H9 (cell line): ENCODE data around the gene CORO2B. TPM values are rescaled to one million over a fixed set of nuclear protein-coding genes. Genes with fewer than 3 reads are reported as not detected.

Experiments
- DNase-seq: peaks from one replicate; pipeline ENCODE4 v3.0.0-alpha.2; 2017
- H2AFZ ChIP-seq: one replicate; pipeline ENCODE4 v1.6.1; 2013; ENCODE audit warnings: mild to moderate bottlenecking, low read length, control low read depth, moderate library complexity
- H2AK5ac ChIP-seq: 2 replicates; pipeline ENCODE4 v1.6.1; 2013; ENCODE audit warnings: low read length, control low read depth, mixed read lengths; ENCODE audit not compliant: insufficient read length
- H2BK120ac ChIP-seq: one replicate; pipeline ENCODE4 v1.6.1; 2013; ENCODE audit warnings: low read depth, mild to moderate bottlenecking, low read length, control low read depth, inconsistent platforms; ENCODE audit not compliant: poor library complexity, severe bottlenecking
- H2BK12ac ChIP-seq: 2 replicates; pipeline ENCODE4 v1.6.1; 2013; ENCODE audit warnings: low read length, control low read depth, mixed read lengths, low read depth; ENCODE audit not compliant: insufficient read length
- H2BK15ac ChIP-seq: 2 replicates; pipeline ENCODE4 v1.6.1; 2013; ENCODE audit warnings: low read depth, low read length, control low read depth
- H2BK20ac ChIP-seq: one replicate; pipeline ENCODE4 v1.6.1; 2013; ENCODE audit warnings: low read depth, mild to moderate bottlenecking, low read length, control low read depth, inconsistent platforms; ENCODE audit not compliant: poor library complexity, severe bottlenecking
- H2BK5ac ChIP-seq: 2 replicates; pipeline ENCODE4 v1.6.1; 2013; ENCODE audit warnings: low read length, control low read depth, mixed read lengths; ENCODE audit not compliant: insufficient read length
- H3K14ac ChIP-seq: 2 replicates; pipeline ENCODE4 v1.6.1; 2013; ENCODE audit warnings: low read length, control low read depth; ENCODE audit not compliant: insufficient read depth
- H3K18ac ChIP-seq: 2 replicates; pipeline ENCODE4 v1.6.1; 2013; ENCODE audit warnings: low read depth, mild to moderate bottlenecking, mixed read lengths, low read length, control low read depth; ENCODE audit not compliant: insufficient read length
- H3K23ac ChIP-seq: 2 replicates; pipeline ENCODE4 v1.6.1; 2013; ENCODE audit warnings: low read length, control low read depth, mixed read lengths, low read depth; ENCODE audit not compliant: insufficient read length
- H3K23me2 ChIP-seq: 2 replicates; pipeline ENCODE4 v1.6.1; 2013; ENCODE audit warnings: low read depth, mild to moderate bottlenecking, mixed read lengths, low read length, control low read depth; ENCODE audit not compliant: insufficient read length, poor library complexity, severe bottlenecking
- H3K27ac ChIP-seq: 2 replicates; pipeline ENCODE4 v1.5.1; 2013; ENCODE audit warnings: low read length, control low read depth, mixed read lengths, low read depth; ENCODE audit not compliant: insufficient read length
- H3K27me3 ChIP-seq: 2 replicates; pipeline ENCODE4 v1.6.1; 2013; ENCODE audit warnings: low read length, control low read depth, inconsistent platforms; ENCODE audit not compliant: insufficient read depth
- H3K4ac ChIP-seq: 2 replicates; pipeline ENCODE4 v1.6.1; 2013; ENCODE audit warnings: low read depth, mild to moderate bottlenecking, control low read depth, inconsistent platforms, low read length, moderate library complexity
- H3K4me1 ChIP-seq: 2 replicates; pipeline ENCODE4 v1.6.1; 2013; ENCODE audit warnings: low read length, control low read depth, inconsistent platforms; ENCODE audit not compliant: insufficient read depth
- H3K4me2 ChIP-seq: 2 replicates; pipeline ENCODE4 v1.6.1; 2013; ENCODE audit warnings: low read length, control low read depth, mixed read lengths; ENCODE audit not compliant: insufficient read length, insufficient read depth
- H3K56ac ChIP-seq: 2 replicates; pipeline ENCODE4 v1.6.1; 2013; ENCODE audit warnings: low read depth, mild to moderate bottlenecking, mixed read lengths, low read length, control low read depth; ENCODE audit not compliant: insufficient read length
- H3K79me1 ChIP-seq: 2 replicates; pipeline ENCODE4 v1.6.1; 2013; ENCODE audit warnings: low read depth, mild to moderate bottlenecking, moderate library complexity, low read length, control low read depth, inconsistent platforms; ENCODE audit not compliant: insufficient read depth, poor library complexity, severe bottlenecking
- H3K79me2 ChIP-seq: 2 replicates; pipeline ENCODE4 v1.6.1; 2013; ENCODE audit warnings: low read length, control low read depth, inconsistent platforms; ENCODE audit not compliant: insufficient read depth
- H3K9ac ChIP-seq: 2 replicates; pipeline ENCODE4 v1.6.1; 2013; ENCODE audit warnings: low read length, control low read depth, mixed read lengths; ENCODE audit not compliant: insufficient read length; ENCODE audit errors: extremely low read depth
- H3K9me3 ChIP-seq: one replicate; pipeline ENCODE4 v1.6.1; 2013; ENCODE audit warnings: low read depth, low read length, inconsistent platforms; ENCODE audit not compliant: control insufficient read depth
- H3T11ph ChIP-seq: one replicate; pipeline ENCODE4 v1.6.1; 2013; ENCODE audit warnings: mild to moderate bottlenecking, low read length, control low read depth, inconsistent platforms
- H4K20me1 ChIP-seq: one replicate; pipeline ENCODE4 v1.6.1; 2013; ENCODE audit not compliant: control insufficient read depth, insufficient read length, insufficient read depth
- H4K5ac ChIP-seq: 2 replicates; pipeline ENCODE4 v1.6.1; 2013; ENCODE audit warnings: low read depth, mild to moderate bottlenecking, mixed read lengths, low read length, control low read depth; ENCODE audit not compliant: insufficient read length
- H4K8ac ChIP-seq: replicated peaks from 2 replicates; pipeline ENCODE4 v1.6.1; 2013; ENCODE audit warnings: low read length, control low read depth, mixed read lengths, low read depth; ENCODE audit not compliant: insufficient read length
- H4K91ac ChIP-seq: 2 replicates; pipeline ENCODE4 v1.6.1; 2013; ENCODE audit warnings: low read depth, mild to moderate bottlenecking, moderate library complexity, mixed read lengths, low read length, control low read depth; ENCODE audit not compliant: insufficient read length
- H3K27ac Mint-ChIP-seq, 3 experiments: 2 replicates in 2 of 3; 3 replicates in 1 of 3; pipeline ENCODE4 v1.8.0; 2020 to 2021; ENCODE audit warnings: mixed read lengths in 3 of 3, mild to moderate bottlenecking in 1 of 3, moderate library complexity in 1 of 3
- H3K27me3 Mint-ChIP-seq: 2 replicates; pipeline ENCODE4 v1.8.0; 2021; ENCODE audit warnings: low read depth, mild to moderate bottlenecking, moderate library complexity, mixed read lengths
- H3K36me3 Mint-ChIP-seq, 3 experiments: 2 replicates in 2 of 3; 3 replicates in 1 of 3; pipeline ENCODE4 v1.8.0; 2020 to 2021; ENCODE audit warnings: low read depth in 3 of 3, mixed read lengths in 3 of 3; ENCODE audit not compliant: insufficient read depth in 1 of 3
- H3K4me1 Mint-ChIP-seq, 2 experiments: 2 replicates each; pipeline ENCODE4 v1.8.0; 2020; ENCODE audit warnings: mixed read lengths in 2 of 2
- H3K4me3 Mint-ChIP-seq, 2 experiments: 2 replicates in 1 of 2; 3 replicates in 1 of 2; pipeline ENCODE4 v1.8.0; 2020 to 2021; ENCODE audit warnings: mild to moderate bottlenecking in 2 of 2, mixed read lengths in 2 of 2, moderate library complexity in 1 of 2
- H3K9me3 Mint-ChIP-seq, 2 experiments: 2 replicates in 1 of 2; 3 replicates in 1 of 2; pipeline ENCODE4 v1.8.0; 2020; ENCODE audit warnings: mild to moderate bottlenecking in 2 of 2, mixed read lengths in 2 of 2, moderate library complexity in 1 of 2
- CTCF ChIP-seq: fragments of 200-600 bp; sonication (generic); conservative IDR thresholded peaks from 3 replicates; pipeline ENCODE4 v1.8.0; 2021; ENCODE audit warnings: antibody characterized with exemption, mild to moderate bottlenecking
- WGBS: extraction: QIAGEN DNeasy Blood & Tissue Kit; methylation state at CpG from one replicate; pipeline ENCODE4 v1.1.7; 2013; ENCODE audit warnings: missing lambda C conversion rate, low lambda C conversion rate, mixed read lengths; ENCODE audit not compliant: insufficient read length; ENCODE audit errors: extremely low coverage; 5-methylcytosine and 5-hydroxymethylcytosine counted together
- total RNA-seq: library from RNA; stranded (reverse); gene quantifications from 2 replicates; pipeline ENCODE4 v1.2.1, GENCODE V29; 2021

The CORO2B gene
- total RNA-seq, 1 experiment from 2014 or later = 3.1 TPM

DNA sequence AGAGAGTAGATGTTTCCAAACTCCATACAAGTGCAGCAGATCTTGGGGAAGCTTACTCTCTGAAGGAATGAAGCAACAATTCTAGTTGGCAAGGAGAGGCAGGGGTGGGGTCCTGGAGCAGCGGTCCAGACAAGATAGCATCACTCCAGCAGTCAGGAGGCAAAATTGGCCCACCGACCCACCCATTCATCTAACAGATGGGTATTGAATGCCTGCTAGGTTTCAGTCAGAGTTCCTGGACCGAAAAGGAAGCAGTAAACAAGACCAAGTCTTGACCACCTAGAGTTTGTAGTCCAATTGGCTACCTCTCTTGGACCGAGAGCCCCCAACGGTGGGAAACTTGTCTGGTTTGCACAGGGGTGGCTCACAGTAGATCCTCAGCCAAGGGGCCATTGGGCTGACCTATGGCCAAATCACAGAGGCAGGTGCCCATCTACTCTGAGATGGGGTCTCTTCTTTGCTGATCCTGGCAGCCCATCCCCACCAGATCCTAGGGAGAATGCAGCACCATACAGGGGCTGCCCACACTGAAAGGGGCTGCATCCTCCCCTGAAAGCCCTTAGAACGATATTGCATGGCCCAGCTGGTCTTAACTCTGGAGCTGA is 74.3 kb downstream of the CORO2B start:
- no peak overlapping the region; a peak in 1 of 7 replicates for H3K27ac Mint-ChIP-seq
- Histone ChIP-seq H2AFZ (no peak overlapping the region), H3K9ac (no peak overlapping the region)

More for the DNA sequence above, 74.3 kb downstream of the CORO2B start:
- Histone ChIP-seq H4K8ac (no peak overlapping the region), H4K91ac (no peak overlapping the region), H2BK12ac (no peak overlapping the region), H3T11ph (no peak overlapping the region), H3K9me3 (no peaks in the 10 kb centered on the region), H2BK15ac (no peak overlapping the region), H2BK20ac (no peak overlapping the region), H4K5ac (no peak overlapping the region), H3K23ac (no peak overlapping the region), H3K27me3 (no peaks in the 10 kb centered on the region; the same call in 1 of the 2 replicates), H3K79me2 (no peaks in the 10 kb centered on the region), H2BK5ac (no peak overlapping the region), H3K4me2 (no peak overlapping the region), H3K56ac (no peak overlapping the region), H3K18ac (no peak overlapping the region), H3K4me1 (peaks cover 2% of the 10 kb centered on the region; the same call in 1 of the 2 replicates), H3K14ac (no peak overlapping the region), H2BK120ac (no peak overlapping the region), H3K4ac (no peak overlapping the region), H2AK5ac (no peak overlapping the region), H4K20me1 (no peaks in the 10 kb centered on the region), H3K79me1 (no peaks in the 10 kb centered on the region), H3K27ac (no peak overlapping the region), H3K23me2 (no peaks in the 10 kb centered on the region)
- H3K4me1 Mint-ChIP-seq = peaks cover 37 to 57% of the 10 kb centered on the region in 2 experiments
- no CpG with 5 or more reads among the region's 6 CpGs for WGBS
- no peaks in the 10 kb centered on the region for H3K36me3 Mint-ChIP-seq
- no peaks in the 10 kb centered on the region; the same call in 1 of the 2 replicates for H3K27me3 Mint-ChIP-seq
- no peak for DNase-seq
- no peak for TF ChIP-seq CTCF
- H3K4me3 Mint-ChIP-seq = no peak overlapping the region
- no peaks in the 10 kb centered on the region for H3K9me3 Mint-ChIP-seq
